ENCODE results near the gene ME3.

The ME3 gene

GRCh38 chr11:86510097-86510496 lies 162.3 kb downstream of the ME3 start:
- DNase-seq: no peak

GRCh38 chr11:86509588-86509974 lies 162.8 kb downstream of the ME3 start:
- no peak for DNase-seq

GRCh38 chr11:86508604-86509587 lies 163.5 kb downstream of the ME3 start:
- DNase-seq: no peak

- no peak for DNase-seq
These were observed 165.1 kb downstream of the ME3 start for GRCh38 chr11:86507249-86507845.

- DNase-seq: no peak
These were observed 166.2 kb downstream of the ME3 start for GRCh38 chr11:86506235-86506634.

- no peak for DNase-seq
These were observed 169.3 kb downstream of the ME3 start for GRCh38 chr11:86503131-86503530.

- DNase-seq: no peak
These were observed 170.2 kb downstream of the ME3 start for GRCh38 chr11:86502137-86502642.

GRCh38 chr11:86500500-86501140 lies 171.8 kb downstream of the ME3 start:
- DNase-seq: no peak

- no peak for DNase-seq
These were observed 172.7 kb downstream of the ME3 start for GRCh38 chr11:86499723-86500129.

GRCh38 chr11:86497836-86498235 lies 174.6 kb downstream of the ME3 start:
- no peak for DNase-seq

- DNase-seq: no peak
These were observed 175.1 kb downstream of the ME3 start for GRCh38 chr11:86497310-86497709.

- DNase-seq: no peak
These were observed 177.1 kb downstream of the ME3 start for GRCh38 chr11:86495351-86495750.

GRCh38 chr11:86492370-86493010 lies 179.9 kb downstream of the ME3 start:
- no peak for DNase-seq

GRCh38 chr11:86491027-86491426 lies 181.4 kb downstream of the ME3 start:
- DNase-seq: no peak

- no peak for DNase-seq
These were observed 181.8 kb downstream of the ME3 start for GRCh38 chr11:86490582-86490981.

GRCh38 chr11:86489442-86489841 lies 183.0 kb downstream of the ME3 start:
- DNase-seq: no peak

- DNase-seq: no peak
These were observed 183.9 kb downstream of the ME3 start for GRCh38 chr11:86488553-86488952.

GRCh38 chr11:86487671-86488070 lies 184.7 kb downstream of the ME3 start:
- no peak for DNase-seq

- peak; percentile 36 for DNase-seq
These were observed 186.0 kb downstream of the ME3 start for GRCh38 chr11:86486261-86487030.

GRCh38 chr11:86484795-86485166 lies 187.6 kb downstream of the ME3 start:
- DNase-seq: no peak

GRCh38 chr11:86483940-86484794 lies 188.2 kb downstream of the ME3 start:
- DNase-seq: no peak

Data from activated CD4-positive, alpha-beta T cell treated with anti-CD3 and anti-CD28 coated beads, Interleukin-10, Interleukin-2, amounts not matched to agents 100 ng/mL and 50 ng/mL, durations not matched to agents 16 hours and 8 hours (primary cell).